ENCODE data around the gene KRT80.

The KRT80 gene

GRCh38 chr12:52171950-52172512, 19.8 kb downstream of the KRT80 start:
- H3K4me1 ChIP-seq (ENCODE audit: insufficient read depth, low read length): no peaks in the 10 kb centered on the region
- H3K4me3 ChIP-seq (ENCODE audit: low read length): no peak overlapping the region
- H3K27ac ChIP-seq (ENCODE audit: low read depth, low read length): no peak overlapping the region
- WGBS: 60% methylated on average over 10 of the region's 10 CpGs
- H3K36me3 ChIP-seq (ENCODE audit: insufficient read depth, low read length): no peaks in the 10 kb centered on the region
- no peak overlapping the region for H3K9ac ChIP-seq (ENCODE audit: low read depth, low read length)
- H3K27me3 ChIP-seq (ENCODE audit: insufficient read depth, low read length): no peaks in the 10 kb centered on the region
- H3K9me3 ChIP-seq (ENCODE audit: insufficient read depth, low read depth, low read length): no peaks in the 10 kb centered on the region

DNA sequence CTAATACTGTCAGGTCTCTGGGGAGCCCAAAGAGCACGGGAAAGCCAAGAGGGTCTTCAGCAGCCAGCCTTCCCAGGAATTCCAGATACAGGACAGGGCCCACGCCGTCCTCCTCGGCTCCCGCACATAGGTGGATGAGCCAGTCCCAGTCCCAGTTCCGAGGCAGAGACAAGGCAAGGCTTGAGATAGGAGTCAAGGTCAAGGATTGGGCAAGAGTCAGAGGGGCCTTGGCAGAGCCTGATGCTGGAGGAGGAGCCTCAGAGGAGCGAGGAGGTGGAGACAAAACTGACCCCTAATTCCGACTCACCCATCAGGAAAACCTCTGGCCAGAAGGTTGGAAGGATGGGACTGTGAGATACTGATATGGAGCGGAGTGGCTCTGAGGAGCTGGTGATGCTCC, 21.0 kb downstream of the KRT80 start:
- WGBS: 90% methylated on average over 9 of the region's 9 CpGs

DNA sequence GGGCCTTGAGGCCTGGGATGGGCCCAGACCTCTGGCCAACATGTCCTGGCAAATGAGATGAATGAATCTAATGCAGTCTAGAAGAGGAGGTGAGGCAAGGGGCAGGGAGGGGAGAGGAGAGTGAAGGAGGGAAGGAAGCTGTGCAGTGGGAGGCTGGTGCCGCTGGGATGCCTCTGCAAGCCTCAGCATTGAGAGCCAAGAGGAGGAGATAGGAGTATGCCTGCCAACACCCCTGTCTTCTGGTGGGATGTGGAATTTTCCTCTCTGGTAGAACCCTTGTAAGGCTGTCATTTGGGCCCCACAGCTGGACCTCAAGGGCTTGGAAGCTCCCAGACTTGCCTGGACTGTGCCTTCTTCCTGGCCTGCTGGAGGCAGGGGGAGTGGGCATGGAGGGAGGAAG, 21.9 kb downstream of the KRT80 start:
- Histone ChIP-seq H3K27ac (ENCODE audit: low read depth, low read length) (no peak overlapping the region), H3K9me3 (ENCODE audit: insufficient read depth, low read depth, low read length) (no peaks in the 10 kb centered on the region), H3K27me3 (ENCODE audit: insufficient read depth, low read length) (no peaks in the 10 kb centered on the region), H3K4me3 (ENCODE audit: low read length) (no peak overlapping the region), H3K9ac (ENCODE audit: low read depth, low read length) (no peak overlapping the region), H3K4me1 (ENCODE audit: insufficient read depth, low read length) (no peaks in the 10 kb centered on the region), H3K36me3 (ENCODE audit: insufficient read depth, low read length) (no peaks in the 10 kb centered on the region)
- 81% methylated on average over 1 of the region's 1 CpG for WGBS

More for the DNA sequence above, 21.0 kb downstream of the KRT80 start:
- Histone ChIP-seq H3K4me1 (ENCODE audit: insufficient read depth, low read length) (no peaks in the 10 kb centered on the region), H3K27ac (ENCODE audit: low read depth, low read length) (no peak overlapping the region), H3K9me3 (ENCODE audit: insufficient read depth, low read depth, low read length) (no peaks in the 10 kb centered on the region), H3K36me3 (ENCODE audit: insufficient read depth, low read length) (no peaks in the 10 kb centered on the region), H3K9ac (ENCODE audit: low read depth, low read length) (no peak overlapping the region), H3K27me3 (ENCODE audit: insufficient read depth, low read length) (no peaks in the 10 kb centered on the region), H3K4me3 (ENCODE audit: low read length) (no peak overlapping the region)

DNA sequence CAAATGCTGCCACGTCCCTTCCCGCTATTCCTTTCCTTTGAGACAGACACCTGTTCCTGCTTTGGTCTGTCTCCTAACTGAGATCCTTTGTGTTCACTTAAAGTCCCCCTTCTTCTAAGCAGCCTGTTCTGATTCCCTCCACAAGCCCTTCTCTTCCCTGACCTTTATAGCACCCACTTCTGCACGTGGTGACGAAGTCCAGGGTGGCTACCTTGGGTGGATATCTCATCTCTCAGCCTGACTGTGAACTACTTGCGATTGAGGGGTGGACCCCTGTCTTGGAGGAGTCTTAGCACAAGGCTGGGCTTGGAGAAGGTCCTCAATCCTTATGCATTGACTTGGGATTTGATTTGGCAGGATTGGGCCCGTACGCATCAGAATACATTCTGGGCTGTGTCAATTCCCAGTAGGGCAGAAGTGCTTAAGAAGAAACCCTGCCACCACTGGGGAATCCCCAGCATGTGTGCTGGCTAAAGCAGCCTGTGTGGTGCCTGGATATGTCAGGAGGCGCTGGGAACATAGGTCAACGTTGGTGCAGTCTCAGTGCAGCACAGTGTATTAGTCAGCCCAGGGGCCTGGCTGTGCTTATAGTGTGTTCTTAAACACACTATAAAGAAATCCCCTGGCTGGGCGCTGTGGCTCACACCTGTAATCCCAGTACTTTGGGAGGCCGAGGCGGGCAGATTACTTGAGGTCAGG, 23.6 kb downstream of the KRT80 start:
- no peaks in the 10 kb centered on the region for H3K36me3 ChIP-seq (ENCODE audit: insufficient read depth, low read length)
- no peaks in the 10 kb centered on the region for H3K27me3 ChIP-seq (ENCODE audit: insufficient read depth, low read length)
- no peaks in the 10 kb centered on the region for H3K9me3 ChIP-seq (ENCODE audit: insufficient read depth, low read depth, low read length)
- H3K9ac ChIP-seq (ENCODE audit: low read depth, low read length): no peak overlapping the region
- no peak overlapping the region for H3K27ac ChIP-seq (ENCODE audit: low read depth, low read length)
- no peak overlapping the region for H3K4me3 ChIP-seq (ENCODE audit: low read length)
- 85% methylated on average over 12 of the region's 12 CpGs for WGBS
- H3K4me1 ChIP-seq (ENCODE audit: insufficient read depth, low read length): peaks cover 4% of the 10 kb centered on the region

- no peaks in the 10 kb centered on the region for H3K27me3 ChIP-seq (ENCODE audit: insufficient read depth, low read length)
- H3K4me3 ChIP-seq (ENCODE audit: low read length): no peak overlapping the region
- H3K9me3 ChIP-seq (ENCODE audit: insufficient read depth, low read depth, low read length): no peaks in the 10 kb centered on the region
- no peak overlapping the region for H3K27ac ChIP-seq (ENCODE audit: low read depth, low read length)
- H3K9ac ChIP-seq (ENCODE audit: low read depth, low read length): no peak overlapping the region
- H3K36me3 ChIP-seq (ENCODE audit: insufficient read depth, low read length): no peaks in the 10 kb centered on the region
- 77% methylated on average over 3 of the region's 3 CpGs for WGBS
- H3K4me1 ChIP-seq (ENCODE audit: insufficient read depth, low read length): peaks cover 6% of the 10 kb centered on the region
Measured at GRCh38 chr12:52167526-52167925, 24.3 kb downstream of the KRT80 start.

GRCh38 chr12:52166672-52167071, 25.1 kb downstream of the KRT80 start:
- no CpG with 5 or more reads among the region's 1 CpG for WGBS
- Histone ChIP-seq H3K9ac (ENCODE audit: low read depth, low read length) (no peak overlapping the region), H3K4me1 (ENCODE audit: insufficient read depth, low read length) (peaks cover 6% of the 10 kb centered on the region), H3K27ac (ENCODE audit: low read depth, low read length) (no peak overlapping the region), H3K4me3 (ENCODE audit: low read length) (no peak overlapping the region), H3K9me3 (ENCODE audit: insufficient read depth, low read depth, low read length) (no peaks in the 10 kb centered on the region), H3K36me3 (ENCODE audit: insufficient read depth, low read length) (no peaks in the 10 kb centered on the region), H3K27me3 (ENCODE audit: insufficient read depth, low read length) (no peaks in the 10 kb centered on the region)

GRCh38 chr12:52165096-52165855, 26.5 kb downstream of the KRT80 start:
- WGBS: 79% methylated on average over 13 of the region's 13 CpGs
- Histone ChIP-seq H3K4me3 (ENCODE audit: low read length) (no peak overlapping the region), H3K36me3 (ENCODE audit: insufficient read depth, low read length) (no peaks in the 10 kb centered on the region), H3K9ac (ENCODE audit: low read depth, low read length) (no peak overlapping the region), H3K4me1 (ENCODE audit: insufficient read depth, low read length) (peaks cover 6% of the 10 kb centered on the region), H3K9me3 (ENCODE audit: insufficient read depth, low read depth, low read length) (no peaks in the 10 kb centered on the region), H3K27ac (ENCODE audit: low read depth, low read length) (no peak overlapping the region), H3K27me3 (ENCODE audit: insufficient read depth, low read length) (no peaks in the 10 kb centered on the region)

DNA sequence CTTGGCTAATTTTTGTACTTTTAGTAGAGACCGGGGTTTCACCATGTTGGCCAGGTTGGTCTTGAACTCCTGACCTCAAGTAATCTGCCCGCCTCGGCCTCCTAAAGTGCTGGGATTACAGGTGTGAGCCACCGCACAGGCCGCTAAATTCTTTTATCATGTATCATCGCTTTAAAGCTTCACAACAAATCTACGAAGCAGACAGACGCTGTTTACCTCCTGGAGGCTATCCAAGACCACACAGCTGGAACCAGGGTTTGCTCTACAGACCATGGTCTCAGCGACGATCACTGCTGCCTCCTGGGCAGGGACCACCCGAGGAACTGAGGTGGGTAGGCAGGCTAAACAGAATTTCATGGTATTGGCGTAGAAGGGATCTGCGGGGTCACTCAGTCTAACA, 27.2 kb downstream of the KRT80 start:
- no peak overlapping the region for H3K27ac ChIP-seq (ENCODE audit: low read depth, low read length)

DNA sequence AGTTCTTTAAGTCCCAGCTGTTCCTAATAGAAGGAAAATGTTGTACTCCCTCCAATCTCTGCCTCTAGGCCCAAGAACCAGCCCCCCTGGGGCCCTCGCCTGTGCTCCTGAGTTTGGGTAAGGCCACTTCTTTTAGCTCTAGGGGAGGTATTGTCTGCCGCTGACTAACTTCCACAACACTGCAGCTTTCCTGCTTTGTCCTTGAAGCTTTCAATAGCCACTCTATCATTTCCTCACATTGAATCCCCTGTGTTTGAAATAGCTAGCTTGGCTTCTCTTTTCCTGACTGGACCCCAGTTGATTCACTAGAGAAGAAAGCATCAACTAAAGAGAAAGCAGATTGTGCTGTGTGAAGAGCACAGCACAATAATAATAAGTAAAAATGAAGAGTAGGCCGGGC, 28.8 kb downstream of the KRT80 start:
- no peaks in the 10 kb centered on the region for H3K36me3 ChIP-seq (ENCODE audit: insufficient read depth, low read length)
- peaks cover 6% of the 10 kb centered on the region for H3K4me1 ChIP-seq (ENCODE audit: insufficient read depth, low read length)
- no peak overlapping the region for H3K9ac ChIP-seq (ENCODE audit: low read depth, low read length)
- WGBS: 67% methylated on average over 3 of the region's 3 CpGs
- no peak overlapping the region for H3K4me3 ChIP-seq (ENCODE audit: low read length)
- no peaks in the 10 kb centered on the region for H3K27me3 ChIP-seq (ENCODE audit: insufficient read depth, low read length)
- 0 out of 2 replicates have a peak overlapping the region, but pooled peaks have one; percentile 44 for H3K27ac ChIP-seq (ENCODE audit: low read depth, low read length)
- H3K9me3 ChIP-seq (ENCODE audit: insufficient read depth, low read depth, low read length): no peaks in the 10 kb centered on the region

More for the DNA sequence above, 27.2 kb downstream of the KRT80 start:
- Histone ChIP-seq H3K36me3 (ENCODE audit: insufficient read depth, low read length) (no peaks in the 10 kb centered on the region), H3K9me3 (ENCODE audit: insufficient read depth, low read depth, low read length) (no peaks in the 10 kb centered on the region), H3K4me3 (ENCODE audit: low read length) (no peak overlapping the region), H3K4me1 (ENCODE audit: insufficient read depth, low read length) (peaks cover 6% of the 10 kb centered on the region), H3K9ac (ENCODE audit: low read depth, low read length) (no peak overlapping the region), H3K27me3 (ENCODE audit: insufficient read depth, low read length) (no peaks in the 10 kb centered on the region)
- 92% methylated on average over 13 of the region's 13 CpGs for WGBS

DNA sequence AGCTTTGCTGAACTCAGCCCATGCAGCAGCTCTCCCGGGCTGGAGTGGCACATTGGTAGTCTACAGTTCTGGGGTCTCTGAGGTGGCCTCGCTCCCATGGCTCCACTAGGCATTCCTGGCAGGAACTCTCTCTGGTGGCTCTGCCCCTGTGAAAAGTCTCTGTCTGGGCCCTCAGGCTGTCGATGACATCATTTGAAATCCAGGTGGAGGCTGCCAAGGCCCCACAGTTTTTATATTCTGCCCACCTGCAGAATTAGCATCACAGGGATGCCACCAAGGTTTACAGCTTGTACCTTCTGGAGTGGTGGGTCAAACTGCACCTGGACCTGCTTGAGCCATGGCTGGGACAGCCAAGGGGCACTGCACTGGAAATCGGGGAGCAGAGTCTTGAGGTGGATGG, 31.6 kb downstream of the KRT80 start:
- H3K9me3 ChIP-seq (ENCODE audit: insufficient read depth, low read depth, low read length): no peaks in the 10 kb centered on the region
- H3K27me3 ChIP-seq (ENCODE audit: insufficient read depth, low read length): no peaks in the 10 kb centered on the region
- H3K4me1 ChIP-seq (ENCODE audit: insufficient read depth, low read length): peaks cover 6% of the 10 kb centered on the region
- H3K9ac ChIP-seq (ENCODE audit: low read depth, low read length): no peak overlapping the region
- H3K27ac ChIP-seq (ENCODE audit: low read depth, low read length): no peak overlapping the region
- H3K4me3 ChIP-seq (ENCODE audit: low read length): no peak overlapping the region
- H3K36me3 ChIP-seq (ENCODE audit: insufficient read depth, low read length): no peaks in the 10 kb centered on the region
- whole genome bisulfite sequencing: 94% methylated on average over 4 of the region's 4 CpGs

- H3K4me3 ChIP-seq (ENCODE audit: low read length): no peak overlapping the region
- no peaks in the 10 kb centered on the region for H3K9me3 ChIP-seq (ENCODE audit: insufficient read depth, low read depth, low read length)
- H3K4me1 ChIP-seq (ENCODE audit: insufficient read depth, low read length): peaks cover 1% of the 10 kb centered on the region; the same call in 1 of the 2 replicates
- no peak overlapping the region for H3K9ac ChIP-seq (ENCODE audit: low read depth, low read length)
- no peaks in the 10 kb centered on the region for H3K36me3 ChIP-seq (ENCODE audit: insufficient read depth, low read length)
- 91% methylated on average over 5 of the region's 5 CpGs for WGBS
- H3K27ac ChIP-seq (ENCODE audit: low read depth, low read length): no peak overlapping the region
- H3K27me3 ChIP-seq (ENCODE audit: insufficient read depth, low read length): no peaks in the 10 kb centered on the region
Measured at GRCh38 chr12:52157566-52158150, 34.2 kb downstream of the KRT80 start.
